Iris pigment epithelial cell (primary cell): Measurements from ENCODE around the gene MYRF.
A peak's percentile ranks its signal among the peaks of the same experiment; 100 is the strongest.

Source experiments
- DNase-seq: peaks from one replicate; pipeline ENCODE4 v3.0.0-alpha.2; 2011; ENCODE audit warnings: low read depth

Gene MYRF

DNA sequence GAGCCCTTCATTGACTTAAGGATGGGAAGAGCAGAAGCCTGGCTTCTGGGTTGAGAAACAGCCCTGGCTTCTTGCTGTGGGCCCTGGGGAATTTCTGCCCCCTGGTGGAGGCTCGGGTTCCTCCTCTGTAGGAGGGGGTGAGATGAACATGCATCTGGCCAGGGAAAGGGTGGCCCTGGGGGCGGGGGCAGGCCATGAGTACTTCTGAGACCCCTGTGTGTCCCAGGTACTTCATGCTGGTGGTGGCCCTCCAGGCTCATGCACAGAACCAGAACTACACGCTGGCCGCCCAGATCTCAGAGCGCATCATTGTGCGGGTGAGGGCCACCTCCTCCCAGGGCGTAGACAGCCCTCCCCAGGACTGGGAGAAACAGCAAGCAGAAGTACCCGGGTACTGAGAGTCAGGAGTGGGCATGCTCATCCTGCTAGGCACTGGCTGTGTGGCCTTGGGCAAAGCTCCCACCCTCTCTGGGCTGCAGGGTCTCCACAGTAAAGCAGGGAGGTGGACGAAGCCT lies 24.2 kb downstream of the MYRF start:
- DNase-seq = peak; percentile 80

DNA sequence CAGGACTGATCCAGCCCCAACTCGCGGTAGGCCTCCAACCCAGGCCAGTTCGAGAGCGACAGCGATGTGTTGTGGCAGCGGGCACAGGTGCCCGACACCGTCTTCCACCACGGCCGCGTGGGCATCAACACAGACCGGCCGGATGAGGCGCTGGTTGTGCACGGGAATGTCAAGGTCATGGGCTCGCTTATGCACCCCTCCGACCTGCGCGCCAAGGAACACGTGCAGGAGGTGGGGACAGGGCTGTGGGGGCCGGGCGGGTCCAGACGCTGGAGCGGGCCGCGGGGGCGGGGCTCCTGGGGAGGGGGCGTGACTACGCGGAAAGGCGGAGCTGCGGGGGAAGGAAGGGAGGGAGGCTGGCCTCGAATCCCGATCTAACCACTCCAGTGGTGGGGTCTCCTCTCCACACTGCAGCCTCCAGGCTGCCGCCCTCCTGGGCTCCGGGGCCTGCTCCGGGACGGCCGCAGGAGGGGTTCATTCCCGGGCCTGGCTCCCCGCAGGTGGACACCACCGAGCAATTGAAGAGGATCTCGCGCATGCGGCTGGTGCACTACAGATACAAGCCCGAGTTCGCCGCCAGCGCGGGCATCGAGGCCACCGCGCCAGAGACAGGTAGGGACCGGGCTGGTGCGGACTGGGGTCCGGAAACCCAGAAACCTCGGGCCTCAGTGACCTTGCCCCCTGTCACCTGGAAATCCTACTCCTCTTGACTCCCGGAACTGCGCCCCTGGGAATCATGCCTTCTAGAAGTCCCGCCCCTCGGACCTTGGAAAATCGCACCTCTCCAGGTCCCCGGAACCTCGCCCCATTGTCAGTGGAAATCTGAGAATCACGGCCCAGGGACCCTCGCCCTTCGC lies 25.0 kb downstream of the MYRF start:
- no peak for DNase-seq

DNA sequence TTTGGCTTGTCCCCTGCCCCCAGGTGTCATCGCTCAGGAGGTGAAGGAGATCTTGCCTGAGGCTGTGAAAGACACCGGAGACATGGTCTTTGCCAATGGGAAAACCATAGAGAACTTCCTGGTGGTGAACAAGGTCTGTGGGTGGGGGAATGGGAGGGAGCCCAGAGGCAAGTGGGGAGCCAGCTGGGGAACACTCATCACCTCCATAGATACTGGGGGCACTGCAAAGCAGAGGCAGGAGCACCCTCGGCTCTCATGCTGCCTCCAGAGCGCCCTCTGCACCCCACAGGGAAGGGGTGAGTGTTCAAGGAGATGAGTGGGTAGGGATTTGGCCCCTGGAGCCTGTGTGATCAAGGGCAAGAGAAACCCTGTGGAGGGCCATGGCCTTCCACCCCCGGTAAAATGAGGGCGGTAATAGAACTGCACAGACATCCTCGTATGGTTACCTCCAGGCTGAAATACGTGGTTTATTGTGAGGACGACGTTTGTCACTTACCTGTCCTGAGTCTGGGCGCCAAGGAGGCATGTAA lies 26.0 kb downstream of the MYRF start:
- no peak for DNase-seq

DNA sequence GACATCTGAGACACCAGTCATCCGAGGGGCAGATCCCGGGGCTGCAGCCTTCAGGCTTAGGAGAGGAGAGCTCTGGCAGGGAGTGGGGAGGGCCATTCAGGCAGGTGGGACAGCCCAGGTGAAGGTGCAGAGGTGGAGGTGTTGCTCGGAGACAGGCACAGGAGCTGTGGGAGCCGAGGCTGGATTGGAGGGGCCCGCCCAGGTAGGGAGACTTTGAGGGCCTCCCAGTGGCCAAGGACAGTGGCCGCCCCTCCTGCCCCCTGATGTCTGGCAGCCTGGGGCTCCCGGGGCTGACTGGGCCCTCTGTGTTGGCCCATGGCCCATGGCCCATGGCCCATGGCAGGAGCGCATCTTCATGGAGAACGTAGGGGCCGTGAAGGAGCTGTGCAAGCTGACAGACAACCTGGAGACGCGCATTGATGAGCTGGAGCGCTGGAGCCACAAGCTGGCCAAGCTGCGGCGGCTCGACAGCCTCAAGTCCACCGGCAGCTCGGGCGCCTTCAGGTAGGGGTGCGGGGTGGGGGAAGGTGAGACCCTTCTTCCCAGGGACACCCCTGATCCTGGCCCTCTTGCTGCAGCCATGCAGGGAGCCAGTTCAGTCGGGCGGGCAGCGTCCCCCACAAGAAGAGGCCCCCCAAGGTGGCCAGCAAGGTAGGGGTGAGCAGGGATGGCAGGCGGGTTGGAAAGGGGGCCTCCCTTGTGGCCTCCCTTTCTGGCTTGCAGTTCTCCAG lies 26.6 kb downstream of the MYRF start:
- DNase-seq = no peak

DNA sequence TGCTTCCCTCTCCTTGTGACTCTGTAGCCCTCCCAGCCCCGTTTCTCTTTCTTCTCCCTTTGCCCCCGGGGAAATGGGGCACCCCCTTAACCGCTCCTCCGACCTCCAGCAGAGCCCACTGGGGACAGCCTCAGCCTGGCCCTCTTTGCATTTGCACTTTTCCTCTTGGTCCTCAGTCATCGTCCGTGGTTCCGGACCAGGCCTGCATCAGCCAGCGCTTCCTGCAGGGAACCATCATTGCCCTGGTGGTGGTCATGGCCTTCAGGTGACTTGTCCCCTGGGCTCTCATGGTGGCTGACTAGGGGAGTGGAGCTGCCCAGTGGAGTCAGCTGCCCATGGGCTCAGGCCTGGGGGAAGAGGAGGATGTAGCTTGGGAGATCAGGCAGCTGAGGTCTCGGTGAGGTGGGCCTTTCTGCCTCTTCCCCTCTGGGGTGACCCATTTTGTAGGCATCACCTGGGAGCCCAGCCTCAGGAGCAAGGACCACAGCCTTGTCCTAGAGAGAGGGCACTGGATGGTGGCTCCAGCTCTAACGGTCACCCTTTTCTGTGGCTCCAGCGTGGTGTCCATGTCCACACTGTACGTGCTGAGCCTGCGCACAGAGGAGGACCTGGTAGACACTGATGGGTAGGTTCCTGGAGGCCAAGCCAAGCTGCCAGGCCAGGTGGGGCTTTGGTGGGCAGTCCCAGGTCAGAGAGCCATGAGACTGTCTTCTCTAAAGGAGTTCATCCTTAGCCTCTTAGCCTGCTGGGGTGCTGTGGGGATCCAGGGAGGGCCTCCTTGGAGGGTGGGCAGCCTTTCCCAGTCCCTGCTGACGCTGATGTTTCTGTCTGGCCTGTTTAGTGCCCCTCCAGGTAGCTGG lies 27.5 kb downstream of the MYRF start:
- no peak for DNase-seq

DNA sequence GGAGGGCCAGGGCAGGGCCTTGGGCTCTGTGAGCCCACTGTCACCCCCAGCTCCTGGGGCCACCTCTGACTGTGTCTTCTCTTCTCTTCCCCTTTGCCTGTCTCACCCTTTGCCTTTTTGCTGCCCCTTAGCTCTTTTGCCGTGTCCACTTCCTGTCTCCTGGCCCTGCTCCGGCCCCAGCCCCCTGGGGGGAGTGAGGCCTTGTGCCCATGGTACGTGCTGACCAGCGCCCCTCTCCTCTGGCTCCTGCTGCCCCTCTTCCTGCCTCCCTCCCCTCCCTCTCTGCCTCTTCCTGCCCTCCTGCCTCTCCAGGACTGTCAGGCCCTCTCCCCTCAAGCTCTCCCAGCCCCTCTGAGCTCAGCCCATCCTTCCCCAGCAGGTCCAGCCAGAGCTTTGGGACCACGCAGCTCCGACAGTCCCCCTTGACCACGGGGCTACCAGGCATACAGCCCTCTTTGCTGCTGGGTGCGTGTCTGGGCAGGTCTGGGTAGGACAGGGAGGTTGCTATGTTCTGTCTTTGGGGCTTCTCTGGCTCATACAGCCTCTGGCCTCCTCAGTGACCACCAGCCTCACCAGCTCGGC lies 28.2 kb downstream of the MYRF start:
- DNase-seq = no peak

DNA sequence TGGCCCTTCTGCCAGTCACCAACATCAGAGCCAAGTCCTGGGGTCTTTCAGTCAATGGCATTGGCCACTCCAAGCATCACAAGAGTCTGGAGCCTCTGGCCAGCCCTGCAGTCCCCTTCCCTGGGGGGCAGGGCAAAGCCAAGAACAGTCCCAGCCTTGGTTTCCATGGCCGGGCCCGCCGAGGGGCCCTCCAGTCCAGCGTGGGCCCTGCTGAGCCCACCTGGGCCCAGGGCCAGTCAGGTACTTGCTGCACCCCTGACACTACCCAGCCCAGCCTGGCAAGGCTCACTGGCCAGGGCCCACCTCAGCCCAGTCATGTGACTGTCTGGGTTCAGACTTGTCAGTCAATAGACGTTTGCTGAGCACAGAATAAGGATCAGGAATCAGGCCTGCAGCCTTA lies 29.1 kb downstream of the MYRF start:
- DNase-seq = no peak

DNA sequence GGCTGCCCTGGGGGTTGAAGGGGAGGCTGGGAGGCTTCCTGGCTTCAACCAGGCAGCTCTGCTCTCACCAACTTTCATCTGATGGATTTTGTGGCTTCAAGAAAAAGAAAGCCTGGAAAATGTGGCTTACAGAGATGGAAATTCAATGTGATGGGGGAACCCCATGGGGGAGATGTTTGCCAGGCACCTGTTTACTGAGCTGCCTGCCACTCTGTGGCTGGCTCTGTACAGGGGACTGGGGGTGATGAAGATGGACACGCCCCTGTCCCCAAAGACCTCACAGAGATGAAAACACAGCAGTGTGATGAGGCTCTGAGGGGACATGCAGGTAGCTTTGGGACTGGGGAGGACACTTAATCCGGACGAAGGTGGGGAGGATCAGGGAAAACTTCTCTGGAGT lies 29.9 kb downstream of the MYRF start:
- DNase-seq = no peak

DNA sequence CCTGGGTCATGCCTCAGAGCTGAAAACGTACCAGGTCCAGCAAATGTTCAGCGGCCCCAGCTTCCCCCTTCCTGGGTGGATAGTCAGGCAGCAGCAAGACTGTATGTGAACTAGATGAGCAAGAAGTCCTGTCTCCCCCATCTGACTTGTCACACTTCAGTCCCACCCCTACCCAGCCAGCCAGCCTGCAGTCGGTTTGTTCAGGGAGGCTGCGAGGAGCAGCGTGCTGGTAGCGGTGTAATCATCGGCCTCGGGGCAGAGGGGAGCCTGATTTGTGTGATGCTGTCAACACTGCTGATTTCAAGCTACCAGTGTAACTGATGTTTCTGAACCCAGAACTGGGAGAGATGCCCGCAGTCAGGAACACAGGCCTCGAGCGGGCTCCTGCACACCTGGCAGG lies 30.4 kb downstream of the MYRF start:
- DNase-seq = no peak

DNA sequence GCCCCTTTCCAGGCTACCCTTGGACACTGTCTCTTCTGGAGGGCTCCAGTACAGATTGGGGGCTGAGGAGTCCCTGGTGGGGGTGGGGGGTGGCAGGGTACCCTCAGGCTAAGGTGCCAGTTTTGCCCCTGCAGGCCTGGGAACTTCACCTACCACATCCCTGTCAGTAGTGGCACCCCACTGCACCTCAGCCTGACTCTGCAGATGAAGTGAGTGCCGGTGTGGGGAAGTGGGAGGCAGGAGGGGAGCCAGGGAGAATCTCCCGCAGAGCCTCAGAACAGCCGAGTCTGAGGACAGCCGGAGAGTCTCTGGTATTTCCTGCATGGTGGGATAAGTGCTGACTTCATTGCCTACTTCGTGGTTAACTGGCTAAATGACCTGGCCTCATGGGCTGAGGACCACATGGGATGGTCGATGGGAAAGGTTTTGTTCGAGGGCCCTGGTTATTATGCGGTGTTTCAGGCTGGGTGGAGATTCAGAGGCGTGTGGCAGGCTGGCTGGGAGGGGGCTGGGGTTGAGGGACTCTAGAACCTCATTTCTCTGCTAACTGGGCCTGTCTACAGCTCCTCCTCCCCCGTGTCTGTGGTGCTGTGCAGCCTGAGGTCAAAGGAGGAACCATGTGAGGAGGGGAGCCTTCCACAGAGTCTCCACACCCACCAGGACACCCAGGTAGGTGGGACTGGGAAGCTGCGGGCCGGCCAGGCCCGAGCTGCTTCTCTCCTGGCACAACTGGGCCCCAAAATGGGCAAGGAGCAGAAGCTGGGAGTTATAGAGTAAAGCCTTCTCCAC lies 31.5 kb downstream of the MYRF start:
- peak; percentile 86 for DNase-seq

DNA sequence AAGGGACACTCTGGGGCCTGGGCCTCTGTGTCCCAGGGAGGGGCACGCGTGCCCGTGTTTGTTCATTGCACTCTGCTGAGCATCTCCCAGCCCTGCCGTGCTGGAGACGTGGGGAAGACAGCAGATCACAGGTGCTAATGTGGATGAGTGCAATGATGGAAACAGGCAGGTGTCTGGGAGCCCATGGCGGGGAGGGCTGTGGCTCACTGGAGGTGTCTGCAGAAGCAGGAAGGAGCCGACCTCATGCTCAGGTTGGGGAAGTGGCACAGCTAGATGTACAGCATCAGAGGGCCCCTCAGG lies 32.0 kb downstream of the MYRF start:
- DNase-seq = no peak

DNA sequence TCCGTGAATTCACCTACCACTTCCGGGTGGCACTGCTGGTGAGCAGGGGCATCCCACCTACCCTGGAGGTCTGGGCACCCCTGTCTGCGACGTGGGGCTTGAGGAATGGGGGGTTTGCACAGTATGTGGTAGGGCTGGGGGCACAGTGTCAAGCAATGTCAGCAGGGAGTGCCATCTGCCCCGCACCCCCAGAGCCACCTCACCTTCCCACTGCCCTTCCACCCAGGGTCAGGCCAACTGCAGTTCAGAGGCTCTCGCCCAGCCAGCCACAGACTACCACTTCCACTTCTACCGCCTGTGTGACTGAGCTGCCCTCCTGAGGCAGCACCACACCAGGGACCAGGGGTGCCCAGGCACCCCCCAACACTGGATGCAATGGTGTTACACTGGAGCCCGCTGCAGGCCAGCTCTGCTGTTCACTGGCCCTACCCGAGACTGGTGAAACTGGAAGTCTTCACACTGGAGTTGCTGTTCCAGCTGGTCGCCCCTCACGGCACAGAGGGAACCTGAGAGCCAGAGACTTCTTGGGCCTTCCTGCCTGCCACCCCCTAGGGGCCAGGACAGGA lies 33.5 kb downstream of the MYRF start:
- DNase-seq = no peak

DNA sequence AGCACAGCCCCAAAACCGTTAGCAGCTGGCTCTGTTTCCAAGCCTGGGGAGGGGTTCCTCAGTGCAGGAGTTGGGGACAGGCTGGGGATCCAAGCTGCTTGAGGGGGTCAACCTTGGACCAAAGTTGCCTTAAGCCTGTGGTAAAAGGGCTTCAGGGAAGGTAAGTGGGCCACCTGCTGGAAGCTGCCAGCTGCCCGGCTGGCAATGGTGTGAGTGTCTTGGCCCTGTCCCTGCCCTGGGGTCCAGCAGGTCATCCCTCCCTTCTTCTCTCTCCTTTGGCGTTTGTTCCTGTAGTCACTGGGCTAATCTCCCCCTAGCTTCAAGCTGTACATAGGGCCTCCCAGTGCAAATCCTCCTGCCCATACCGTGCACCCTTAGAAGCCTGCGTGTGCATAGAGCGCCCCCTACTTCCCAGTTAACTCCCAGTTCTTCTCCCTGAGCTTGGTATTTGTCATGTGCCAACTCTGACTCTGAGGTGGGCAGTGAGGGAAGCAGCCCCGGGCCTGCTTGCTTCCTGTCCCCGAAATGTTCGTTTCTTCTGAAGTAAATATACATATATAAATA lies 35.6 kb downstream of the MYRF start:
- peak; percentile 79 for DNase-seq

DNA sequence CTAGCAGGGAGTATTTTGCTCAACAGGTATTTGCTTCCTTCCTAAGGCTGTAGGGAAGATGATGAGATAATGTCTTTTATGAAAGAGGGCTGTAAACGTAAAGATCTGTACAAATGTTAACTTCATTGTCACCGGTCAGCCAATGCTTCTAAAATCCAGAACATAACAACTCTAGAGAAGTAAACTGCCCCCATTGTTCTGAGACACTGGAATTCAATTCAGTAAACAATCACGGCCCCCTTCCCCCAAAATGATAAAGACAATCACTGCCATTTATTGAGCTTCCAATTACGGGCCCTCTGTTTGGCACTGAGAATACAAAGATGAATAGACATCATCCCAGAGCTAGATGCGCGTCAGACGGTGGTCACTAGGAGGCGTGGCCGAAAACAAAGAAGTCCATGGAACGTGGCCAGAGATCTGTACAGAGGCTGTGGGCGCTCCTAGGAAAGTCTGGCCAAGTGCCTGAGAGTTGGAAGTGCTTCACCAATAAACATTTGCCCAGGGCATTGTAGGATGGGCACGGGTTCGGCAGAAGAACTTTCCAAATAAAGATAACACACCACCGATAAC lies 39.4 kb downstream of the MYRF start:
- peak; percentile 93 for DNase-seq

DNA sequence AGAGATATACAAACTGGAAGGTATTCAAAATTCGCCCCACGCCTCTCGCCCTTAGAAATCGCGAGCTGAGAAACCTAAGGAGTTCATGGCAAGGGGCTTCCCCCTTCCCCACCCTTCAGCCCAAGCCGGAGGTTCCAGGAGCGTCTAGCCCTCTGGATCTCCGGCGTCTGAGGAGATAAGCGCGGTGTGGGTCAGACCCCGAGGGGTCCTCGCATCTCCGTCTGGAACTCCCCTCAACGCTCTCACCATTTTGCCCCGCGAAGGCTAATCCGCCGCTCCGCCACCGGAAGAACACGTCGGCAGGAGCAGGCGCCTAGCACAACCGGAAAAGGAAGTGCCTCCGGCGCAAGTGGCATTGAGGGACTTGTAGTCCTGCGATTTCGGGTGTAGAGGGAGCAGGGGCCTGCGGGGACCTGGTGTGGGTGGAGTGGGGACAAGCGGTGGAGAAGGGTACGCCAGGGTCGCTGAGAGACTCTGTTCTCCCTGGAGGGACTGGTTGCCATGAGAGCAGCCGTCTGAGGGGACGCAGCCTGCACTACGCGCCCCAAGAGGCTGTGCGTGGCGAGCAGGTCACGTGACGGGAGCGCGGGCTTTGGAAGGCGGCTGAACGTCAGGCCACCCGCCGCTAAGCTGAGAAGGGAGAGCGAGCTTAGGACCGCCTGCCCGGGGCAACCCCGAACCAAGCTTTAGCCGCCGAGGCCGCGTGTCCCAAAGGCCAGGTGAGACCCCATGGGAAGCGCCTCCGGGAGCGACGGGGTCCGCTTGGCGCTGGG lies 40.1 kb downstream of the MYRF start, which contains the start of the genes FEN1 and TMEM258:
FEN1 (plus strand) TSS at position 602 of the 773 bp plus-strand sequence. CDS start 2,451 bp downstream, outside the sequence.
TMEM258 (minus strand) TSS at position 290 of the 773 bp plus-strand sequence; CDS start at position 249, 41 bp downstream.
- DNase-seq = peak; percentile 97

DNA sequence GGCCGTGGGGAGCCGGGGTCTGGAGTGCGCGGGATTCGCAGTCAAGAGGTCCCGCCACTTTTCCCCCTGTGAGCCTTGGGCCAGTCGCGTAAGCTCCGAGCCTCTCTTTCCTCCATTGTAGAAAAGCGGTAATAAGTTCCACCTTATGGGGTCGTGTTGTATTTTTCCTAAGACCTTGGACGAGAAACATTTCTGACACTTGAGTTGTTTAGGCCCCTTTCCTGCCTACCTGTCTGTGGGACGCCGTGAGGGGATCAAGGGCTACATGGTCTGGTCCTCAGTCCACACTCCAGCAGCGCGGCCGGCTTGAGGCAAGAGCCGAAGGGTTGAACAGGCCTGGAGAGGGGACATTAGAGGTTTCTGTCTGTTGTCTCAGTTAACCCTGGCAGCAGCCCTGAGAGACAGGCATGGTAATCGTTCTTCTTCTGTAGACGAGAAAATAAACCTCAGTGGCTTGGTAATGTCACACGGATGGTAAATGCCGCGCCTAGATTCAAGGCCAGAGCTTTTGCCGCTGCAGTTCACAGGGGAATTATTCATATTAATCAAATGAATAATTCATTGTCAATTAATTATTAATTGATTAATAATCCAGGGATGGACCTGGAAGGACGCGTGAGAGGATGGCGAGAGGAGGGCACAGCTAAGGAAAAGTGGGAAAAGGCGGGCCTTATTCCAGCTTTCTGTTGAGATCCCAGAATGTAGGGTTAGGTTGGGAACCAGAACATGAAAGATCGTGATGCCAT lies 40.8 kb downstream of the MYRF start:
- DNase-seq = no peak

DNA sequence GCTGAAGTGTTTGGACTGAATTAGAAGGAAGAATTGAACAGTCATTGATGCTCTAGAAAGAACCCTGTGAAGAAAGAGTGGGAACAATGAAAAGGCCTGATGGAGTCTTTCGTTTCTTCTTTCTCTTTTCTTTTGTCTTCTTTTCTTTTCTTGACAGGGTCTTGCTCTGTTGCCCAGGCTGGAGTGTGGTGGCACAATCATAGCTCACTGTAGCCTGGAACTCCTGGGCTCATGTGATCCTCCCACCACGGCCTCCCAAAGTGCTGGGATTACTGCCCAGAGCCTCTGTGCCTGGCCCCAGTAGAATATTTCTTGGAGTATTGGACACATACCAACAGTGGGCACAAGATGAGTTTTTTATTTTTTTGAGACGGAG lies 41.4 kb downstream of the MYRF start:
- DNase-seq = no peak

DNA sequence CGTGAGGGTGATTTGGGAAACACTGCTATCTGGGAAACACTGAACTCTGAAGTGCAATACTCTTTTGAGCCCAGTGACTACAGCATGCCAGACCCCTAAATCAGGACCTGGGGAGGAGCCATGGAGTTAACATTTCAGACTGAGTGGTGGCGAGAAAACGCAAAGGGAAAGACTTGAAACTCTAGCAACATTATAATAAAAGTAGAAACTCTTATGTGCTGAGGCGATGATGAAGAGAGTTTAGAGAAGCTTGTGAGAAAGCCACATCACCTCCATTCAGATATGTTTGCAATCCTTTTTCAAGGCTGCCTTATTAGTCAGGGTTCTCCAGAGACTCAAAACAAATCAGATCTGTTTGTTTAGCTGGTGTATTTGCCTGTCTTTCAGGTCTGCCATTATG lies 42.1 kb downstream of the MYRF start:
- no peak for DNase-seq
